AG09319 (cell line): ENCODE measurements around the gene SHROOM3.
"Not testable (repeated sequence)": the region's sequence is repeated elsewhere in the genome, so short reads cannot be mapped to it uniquely, and the experiment has no call there.

ENCODE experiments used
- DNase-seq: peaks from one replicate; pipeline ENCODE4 v3.0.0-alpha.2; 2010; ENCODE audit warnings: low read depth; ENCODE audit errors: extremely low read depth
- CTCF ChIP-seq: IDR thresholded peaks from 2 replicates; pipeline ENCODE4 v1.5.1; 2011; ENCODE audit warnings: low read depth, mild to moderate bottlenecking, inconsistent platforms, low read length, moderate library complexity

SHROOM3 gene

GRCh38 chr4:76716020-76716419, 281.0 kb downstream of the SHROOM3 start:
- no peak for DNase-seq
- no peak for TF ChIP-seq CTCF

DNA sequence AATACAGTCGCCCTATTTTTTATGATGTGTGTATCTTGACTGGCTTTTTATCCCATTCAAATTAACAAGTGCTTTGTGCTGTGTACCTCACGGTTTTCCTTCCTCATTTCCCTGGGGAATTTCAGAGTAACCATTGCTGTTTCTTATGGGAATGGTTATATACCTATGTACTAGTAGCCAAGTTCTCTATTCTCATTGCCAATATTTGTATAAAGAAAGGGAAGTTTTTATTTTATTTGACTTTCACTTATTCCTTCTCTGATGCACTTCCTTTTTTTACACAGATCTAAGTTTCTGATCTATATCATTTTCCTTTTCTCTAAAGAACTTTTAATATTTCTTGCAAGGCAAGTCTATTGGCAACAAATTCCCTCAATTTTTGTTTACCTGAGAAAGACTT, 281.6 kb downstream of the SHROOM3 start:
- no peak for TF ChIP-seq CTCF
- DNase-seq: no peak

DNA sequence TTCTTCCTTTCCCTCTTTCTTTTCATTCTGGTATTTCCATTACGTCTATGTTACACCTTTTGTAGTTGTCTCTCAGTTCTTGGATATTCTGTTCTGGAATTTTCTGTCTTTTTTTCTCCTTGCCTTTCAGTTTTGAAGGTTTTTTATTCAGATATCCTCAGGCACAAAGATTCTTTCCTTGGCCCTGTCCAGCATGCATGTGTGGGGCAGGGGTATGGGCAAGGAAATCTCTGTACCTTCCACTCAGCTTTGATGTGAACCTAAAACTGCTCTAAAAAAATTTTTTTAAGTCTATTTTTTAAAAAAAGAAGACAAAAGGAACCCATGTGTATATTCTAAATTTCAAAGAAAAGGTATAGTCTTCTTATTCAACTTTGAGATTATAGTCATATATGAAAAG, 282.4 kb downstream of the SHROOM3 start:
- DNase-seq: no peak
- no peak for TF ChIP-seq CTCF

GRCh38 chr4:76718021-76718420, 283.0 kb downstream of the SHROOM3 start:
- no peak for DNase-seq
- no peak for TF ChIP-seq CTCF

DNA sequence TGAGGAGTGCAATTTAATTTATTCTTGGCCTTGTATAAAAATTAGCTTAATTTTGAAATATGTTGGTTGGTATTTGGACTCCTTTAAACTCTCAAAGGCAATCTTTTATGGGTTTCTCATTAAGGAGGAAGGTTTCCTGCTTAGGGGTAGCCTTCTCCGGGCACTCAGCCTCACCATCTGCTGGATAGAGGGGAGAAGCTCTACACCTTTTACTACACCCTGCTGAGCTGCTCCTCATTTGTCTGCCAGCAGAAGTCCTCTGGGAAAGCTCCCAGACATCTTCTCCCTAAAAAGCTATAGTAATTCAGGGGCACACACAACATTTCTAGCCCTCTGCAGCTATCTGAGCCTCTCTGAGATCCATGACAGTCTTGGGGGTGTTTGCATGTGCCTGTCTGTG, 283.8 kb downstream of the SHROOM3 start:
- no peak for DNase-seq
- no peak for TF ChIP-seq CTCF

GRCh38 chr4:76720121-76720520, 285.1 kb downstream of the SHROOM3 start:
- TF ChIP-seq CTCF: no peak
- no peak for DNase-seq

DNA sequence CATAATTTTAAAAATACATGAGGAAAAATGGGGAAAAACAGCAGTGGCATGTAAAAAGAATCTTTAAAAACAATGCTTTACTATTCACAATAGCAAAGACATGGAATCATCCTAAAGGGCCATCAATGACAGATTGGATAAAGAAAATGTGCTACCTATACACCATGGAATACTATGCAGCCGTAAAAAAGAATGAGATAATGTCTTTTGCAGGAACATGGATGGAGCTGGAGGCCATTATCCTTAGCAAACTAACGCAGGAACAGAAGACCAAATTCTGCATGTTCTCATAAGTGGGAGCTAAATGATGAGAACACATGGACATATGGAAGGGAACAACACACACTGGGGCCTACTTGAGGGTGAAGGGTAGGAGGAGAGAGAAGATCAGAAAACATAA, 287.1 kb downstream of the SHROOM3 start:
- not testable (repeated sequence) for DNase-seq

GRCh38 chr4:76722838-76723237, 287.8 kb downstream of the SHROOM3 start:
- TF ChIP-seq CTCF: no peak
- no peak for DNase-seq
